Parathyroid adenoma (tissue), 2 donors: Measurements from ENCODE around the gene TMEM101.

Experiments used
- H2AFZ ChIP-seq: fragments of 300-600 bp; sonication (generic); one replicate; pipeline ENCODE4 v1.7.0; 2017; ENCODE audit warnings: antibody characterized with exemption, mild to moderate bottlenecking
- H3K27ac ChIP-seq: fragments of 300-600 bp; sonication (generic); one replicate; pipeline ENCODE4 v1.7.0; 2017
- H3K27me3 ChIP-seq: fragments of 300-600 bp; sonication (generic); one replicate; pipeline ENCODE4 v1.7.0; 2017; ENCODE audit warnings: low read length; ENCODE audit not compliant: control insufficient read depth, insufficient read depth
- H3K36me3 ChIP-seq: fragments of 300-600 bp; sonication (generic); one replicate; pipeline ENCODE4 v1.7.0; 2017; ENCODE audit warnings: low read length; ENCODE audit not compliant: control insufficient read depth, insufficient read depth
- H3K4me1 ChIP-seq: fragments of 300-600 bp; sonication (generic); one replicate; pipeline ENCODE4 v1.7.0; 2017; ENCODE audit warnings: control low read depth
- H3K4me2 ChIP-seq: fragments of 300-600 bp; sonication (generic); one replicate; pipeline ENCODE4 v1.7.0; 2017; ENCODE audit warnings: low read length
- H3K4me3 ChIP-seq: fragments of 300-600 bp; sonication (generic); one replicate; pipeline ENCODE4 v1.7.0; 2017; ENCODE audit warnings: low read depth, low read length
- H3K79me2 ChIP-seq: fragments of 300-600 bp; sonication (generic); one replicate; pipeline ENCODE4 v1.7.0; 2017; ENCODE audit warnings: control low read depth
- H3K9ac ChIP-seq: fragments of 300-600 bp; sonication (generic); one replicate; pipeline ENCODE4 v1.7.0; 2017; ENCODE audit warnings: mild to moderate bottlenecking
- H3K9me3 ChIP-seq: fragments of 300-600 bp; sonication (generic); one replicate; pipeline ENCODE4 v1.7.0; 2017; ENCODE audit warnings: low read length; ENCODE audit not compliant: control insufficient read depth
- TF ChIP-seq, protein P1 (sequence below): fragments of 300-600 bp; sonication (generic); IDR thresholded peaks from one replicate; pipeline ENCODE4 v1.7.0; 2017; ENCODE audit warnings: antibody characterized with exemption, mild to moderate bottlenecking
- donor health status: primary hyperparathyroidism.

The TMEM101 gene

DNA sequence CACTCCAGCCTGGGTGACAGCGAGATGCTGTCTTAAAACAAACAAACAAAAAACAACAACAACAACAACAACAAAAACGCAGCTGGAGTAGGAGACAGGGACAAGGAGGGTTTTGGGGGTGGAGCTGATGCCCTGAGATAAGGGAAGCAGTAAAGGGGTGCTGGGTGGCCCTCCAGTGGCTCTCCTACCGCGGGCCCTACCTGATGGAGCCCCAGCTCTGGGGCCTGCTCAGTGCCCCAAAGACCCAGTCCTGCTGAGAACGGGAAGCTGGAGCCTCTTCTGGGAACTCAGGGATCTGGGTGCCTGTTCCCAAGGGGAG, 31.6 kb downstream of the TMEM101 start:
- Histone ChIP-seq H3K4me3 (peak overlapping the region; percentile 44), H3K4me2 (peak overlapping the region; percentile 72), H3K27ac (peak overlapping the region; percentile 87), H3K27me3 (no peaks in the 10 kb centered on the region), H3K4me1 (peaks cover 47% of the 10 kb centered on the region), H3K9ac (no peak overlapping the region), H3K79me2 (no peaks in the 10 kb centered on the region), H3K36me3 (no peaks in the 10 kb centered on the region), H3K9me3 (no peaks in the 10 kb centered on the region), H2AFZ (peak overlapping the region; percentile 96)
- TF ChIP-seq, protein P1, sequence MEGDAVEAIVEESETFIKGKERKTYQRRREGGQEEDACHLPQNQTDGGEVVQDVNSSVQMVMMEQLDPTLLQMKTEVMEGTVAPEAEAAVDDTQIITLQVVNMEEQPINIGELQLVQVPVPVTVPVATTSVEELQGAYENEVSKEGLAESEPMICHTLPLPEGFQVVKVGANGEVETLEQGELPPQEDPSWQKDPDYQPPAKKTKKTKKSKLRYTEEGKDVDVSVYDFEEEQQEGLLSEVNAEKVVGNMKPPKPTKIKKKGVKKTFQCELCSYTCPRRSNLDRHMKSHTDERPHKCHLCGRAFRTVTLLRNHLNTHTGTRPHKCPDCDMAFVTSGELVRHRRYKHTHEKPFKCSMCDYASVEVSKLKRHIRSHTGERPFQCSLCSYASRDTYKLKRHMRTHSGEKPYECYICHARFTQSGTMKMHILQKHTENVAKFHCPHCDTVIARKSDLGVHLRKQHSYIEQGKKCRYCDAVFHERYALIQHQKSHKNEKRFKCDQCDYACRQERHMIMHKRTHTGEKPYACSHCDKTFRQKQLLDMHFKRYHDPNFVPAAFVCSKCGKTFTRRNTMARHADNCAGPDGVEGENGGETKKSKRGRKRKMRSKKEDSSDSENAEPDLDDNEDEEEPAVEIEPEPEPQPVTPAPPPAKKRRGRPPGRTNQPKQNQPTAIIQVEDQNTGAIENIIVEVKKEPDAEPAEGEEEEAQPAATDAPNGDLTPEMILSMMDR: no peak

- Histone ChIP-seq H3K4me3 (no peak overlapping the region), H3K4me2 (no peak overlapping the region), H3K27me3 (no peaks in the 10 kb centered on the region), H3K27ac (peak overlapping the region; percentile 87), H2AFZ (peak overlapping the region; percentile 45), H3K4me1 (peaks cover 41% of the 10 kb centered on the region), H3K36me3 (no peaks in the 10 kb centered on the region), H3K9me3 (no peaks in the 10 kb centered on the region), H3K9ac (no peak overlapping the region), H3K79me2 (no peaks in the 10 kb centered on the region)
- TF ChIP-seq, protein P1: no peak
Measured at GRCh38 chr17:43982171-43982570, 32.6 kb downstream of the TMEM101 start.

DNA sequence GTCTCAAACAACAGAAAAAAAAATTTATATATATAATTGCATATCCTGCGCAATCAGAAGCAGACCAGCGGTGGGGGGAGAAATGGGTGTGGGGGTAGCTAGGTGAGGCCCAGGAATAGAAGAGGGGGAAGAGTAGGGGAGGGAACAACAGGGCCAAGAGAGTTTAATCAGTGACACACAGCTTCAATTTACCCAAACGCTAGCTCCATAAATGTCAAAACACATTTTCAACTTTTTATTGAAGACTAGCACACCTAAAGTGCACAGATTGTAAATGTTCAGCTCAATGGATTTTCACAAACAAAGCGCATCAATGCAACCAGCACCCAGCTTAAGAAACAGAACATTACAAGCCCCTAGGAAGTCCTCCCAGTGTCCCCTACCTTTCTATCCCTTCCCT, 35.1 kb downstream of the TMEM101 start:
- Histone ChIP-seq H3K79me2 (no peaks in the 10 kb centered on the region), H3K4me2 (no peak overlapping the region), H3K4me3 (no peak overlapping the region), H2AFZ (no peak overlapping the region), H3K27ac (no peak overlapping the region), H3K36me3 (no peaks in the 10 kb centered on the region), H3K9me3 (no peaks in the 10 kb centered on the region), H3K4me1 (peaks cover 29% of the 10 kb centered on the region), H3K27me3 (no peaks in the 10 kb centered on the region), H3K9ac (no peak overlapping the region)
- TF ChIP-seq, protein P1: no peak

GRCh38 chr17:43979011-43979410, 35.8 kb downstream of the TMEM101 start:
- Histone ChIP-seq H3K27me3 (no peaks in the 10 kb centered on the region), H3K9me3 (no peaks in the 10 kb centered on the region), H3K36me3 (no peaks in the 10 kb centered on the region), H3K79me2 (no peaks in the 10 kb centered on the region), H3K4me1 (peaks cover 22% of the 10 kb centered on the region), H3K4me2 (no peak overlapping the region), H2AFZ (no peak overlapping the region), H3K27ac (no peak overlapping the region), H3K9ac (no peak overlapping the region), H3K4me3 (no peak overlapping the region)
- TF ChIP-seq, protein P1: no peak

GRCh38 chr17:43978078-43978477, 36.7 kb downstream of the TMEM101 start:
- H3K4me2 ChIP-seq: no peak overlapping the region
- H3K9ac ChIP-seq: no peak overlapping the region
- no peak overlapping the region for H3K27ac ChIP-seq
- TF ChIP-seq, protein P1: no peak
- H3K36me3 ChIP-seq: no peaks in the 10 kb centered on the region
- H3K79me2 ChIP-seq: no peaks in the 10 kb centered on the region
- H3K9me3 ChIP-seq: no peaks in the 10 kb centered on the region
- H2AFZ ChIP-seq: no peak overlapping the region
- H3K4me1 ChIP-seq: peaks cover 13% of the 10 kb centered on the region
- no peaks in the 10 kb centered on the region for H3K27me3 ChIP-seq
- no peak overlapping the region for H3K4me3 ChIP-seq
